Limb (tissue), 2 donors: Measurements from ENCODE around the gene DOCK4.
"Not testable (repeated sequence)": the region's sequence is repeated elsewhere in the genome, so short reads cannot be mapped to it uniquely, and the experiment has no call there.

Experiments used
- DNase-seq, 2 donors: peaks; one replicate each; pipeline ENCODE4 v3.0.0-alpha.2; 2016; ENCODE audit errors: extremely low spot score in 2 of 2

DOCK4 gene

GRCh38 chr7:111910656-111911055, 295.5 kb downstream of the DOCK4 start:
- no peak for DNase-seq

GRCh38 chr7:111908673-111909072, 297.5 kb downstream of the DOCK4 start:
- not testable (repeated sequence) for DNase-seq

- no peak for DNase-seq
These were observed 302.4 kb downstream of the DOCK4 start for GRCh38 chr7:111903797-111904196.

- no peak for DNase-seq
These were observed 303.2 kb downstream of the DOCK4 start for GRCh38 chr7:111903016-111903415.

GRCh38 chr7:111900283-111900682, 305.9 kb downstream of the DOCK4 start:
- no peak for DNase-seq

- no peak for DNase-seq
These were observed 311.1 kb downstream of the DOCK4 start for GRCh38 chr7:111895049-111895448.

- no peak for DNase-seq
These were observed 311.7 kb downstream of the DOCK4 start for GRCh38 chr7:111894518-111894917.

GRCh38 chr7:111893190-111893589, 313.0 kb downstream of the DOCK4 start:
- DNase-seq: no peak

GRCh38 chr7:111892588-111892987, 313.6 kb downstream of the DOCK4 start:
- DNase-seq: no peak

- DNase-seq: no peak
These were observed 318.5 kb downstream of the DOCK4 start for GRCh38 chr7:111887734-111888133.

- DNase-seq: no peak
These were observed 320.0 kb downstream of the DOCK4 start for GRCh38 chr7:111886233-111886632.

- no peak for DNase-seq
These were observed 323.0 kb downstream of the DOCK4 start for GRCh38 chr7:111883241-111883640.

- DNase-seq: no peak
These were observed 327.4 kb downstream of the DOCK4 start for GRCh38 chr7:111878785-111879184.

- DNase-seq: no peak
These were observed 328.3 kb downstream of the DOCK4 start for GRCh38 chr7:111877931-111878330.

GRCh38 chr7:111873963-111874690, 332.1 kb downstream of the DOCK4 start:
- no peak for DNase-seq

- no peak for DNase-seq
These were observed 332.9 kb downstream of the DOCK4 start for GRCh38 chr7:111873326-111873646.

- DNase-seq: no peak
These were observed 333.5 kb downstream of the DOCK4 start for GRCh38 chr7:111872450-111873325.

- DNase-seq: no peak
These were observed 334.9 kb downstream of the DOCK4 start for GRCh38 chr7:111871283-111871682.

- DNase-seq: no peak
These were observed 336.9 kb downstream of the DOCK4 start for GRCh38 chr7:111869280-111869679.

- DNase-seq: no peak
These were observed 338.8 kb downstream of the DOCK4 start for GRCh38 chr7:111867348-111867931.

- DNase-seq: no peak
These were observed 339.4 kb downstream of the DOCK4 start for GRCh38 chr7:111866787-111867186.

- DNase-seq: no peak
These were observed 340.8 kb downstream of the DOCK4 start for GRCh38 chr7:111865430-111865829.
